AG04449 (cell line): Measurements from ENCODE around the gene MAML2.

Source experiments
- CTCF ChIA-PET: fragments of 350-600 bp; formaldehyde crosslinking; extraction: SDS; loops from one replicate; lab custom pipeline; 2021; ENCODE audit warnings: antibody characterized with exemption; lab: Yijun Ruan, JAX
- POLR2A ChIA-PET: fragments of 400-600, 350-600 bp; formaldehyde crosslinking; extraction: SDS; loops from one replicate; lab custom pipeline; 2020; ENCODE audit warnings: antibody characterized with exemption, inconsistent platforms; lab: Yijun Ruan, JAX
- DNase-seq: peaks from one replicate; pipeline ENCODE4 v3.0.0-alpha.2; 2010; ENCODE audit warnings: low read depth, low spot score
- H3K4me3 ChIP-seq: 2 replicates; pipeline ENCODE4 v1.5.1; 2011; ENCODE audit warnings: low read depth, mild to moderate bottlenecking, control low read depth, low read length
- CTCF ChIP-seq: IDR thresholded peaks from one replicate; pipeline ENCODE4 v1.5.1; 2011; ENCODE audit warnings: mild to moderate bottlenecking, moderate library complexity, low read length, control low read depth, inconsistent platforms; ENCODE audit not compliant: insufficient read depth; ENCODE audit errors: missing control alignments

MAML2 gene

GRCh38 chr11:96232132-96232531, 110.9 kb downstream of the MAML2 start:
- ChIA-PET CTCF (interaction anchor here (0.8 to 1.6 kb wide), 4 partner anchors 10 to 177 kb away, joined by 3 to 4 read pairs (median 3); no protein-coding TSS in a partner anchor), POLR2A (no interaction called here)
- TF ChIP-seq CTCF: no peak
- no peak overlapping the region for H3K4me3 ChIP-seq
- no peak for DNase-seq

DNA sequence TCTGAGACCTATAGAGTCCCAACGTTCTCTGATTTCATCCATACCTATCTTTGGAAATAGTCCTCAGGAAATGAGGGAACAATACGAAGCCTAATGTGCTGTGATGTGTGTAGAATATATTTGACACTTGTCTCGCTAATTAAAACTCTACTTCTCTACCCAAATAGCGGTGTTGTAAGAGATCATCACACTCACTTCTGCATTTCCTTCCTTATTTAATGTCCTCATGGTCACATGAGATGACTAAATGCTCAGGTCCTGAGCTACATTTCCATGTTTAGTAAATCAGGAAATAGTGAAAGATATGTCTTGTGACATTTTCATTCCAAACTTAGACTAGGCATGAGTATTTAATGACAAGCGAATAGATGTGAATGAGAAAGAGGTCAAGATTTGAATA, 112.3 kb downstream of the MAML2 start:
- DNase-seq: no peak
- no peak for TF ChIP-seq CTCF
- ChIA-PET POLR2A (no interaction called here), CTCF (interaction anchor here (0.9 to 1.0 kb wide), 2 partner anchors 12 to 112 kb away, joined by 3 to 4 read pairs; partner anchors contain the start of gene MAML2)
- no peak overlapping the region for H3K4me3 ChIP-seq

GRCh38 chr11:96229354-96229977, 113.5 kb downstream of the MAML2 start:
- DNase-seq: no peak
- TF ChIP-seq CTCF: no peak
- no peak overlapping the region for H3K4me3 ChIP-seq
- ChIA-PET CTCF (interaction anchor here (1.1 kb wide), 2 partner anchors 175 to 380 kb away, joined by 3 read pairs; no protein-coding TSS in a partner anchor), POLR2A (no interaction called here)

DNA sequence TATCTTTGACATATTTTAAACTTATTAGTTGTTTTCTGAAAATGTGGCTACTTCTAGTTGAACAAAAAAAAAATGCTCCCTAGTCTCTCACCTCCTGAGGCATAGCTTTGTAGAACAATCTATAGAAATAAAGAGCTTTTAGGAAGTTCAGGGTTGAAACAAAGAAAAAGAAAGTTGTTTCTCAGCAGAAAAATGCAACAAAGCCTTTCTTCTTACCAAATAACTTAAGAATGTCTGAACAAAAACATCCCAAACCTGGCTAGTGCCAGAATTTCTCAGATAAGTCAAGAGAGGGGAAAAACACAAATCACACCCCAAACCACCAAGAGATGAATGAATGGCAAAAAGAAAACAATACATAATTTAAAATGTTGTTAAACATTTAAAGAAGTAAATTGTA, 114.1 kb downstream of the MAML2 start:
- DNase-seq: no peak
- CTCF ChIA-PET: interaction anchor here (1.1 to 3.7 kb wide), 2 partner anchors 114 to 380 kb away, joined by 3 to 20 read pairs; partner anchors contain the start of gene MAML2
- H3K4me3 ChIP-seq: no peak overlapping the region
- POLR2A ChIA-PET: no interaction called here
- no peak for TF ChIP-seq CTCF

DNA sequence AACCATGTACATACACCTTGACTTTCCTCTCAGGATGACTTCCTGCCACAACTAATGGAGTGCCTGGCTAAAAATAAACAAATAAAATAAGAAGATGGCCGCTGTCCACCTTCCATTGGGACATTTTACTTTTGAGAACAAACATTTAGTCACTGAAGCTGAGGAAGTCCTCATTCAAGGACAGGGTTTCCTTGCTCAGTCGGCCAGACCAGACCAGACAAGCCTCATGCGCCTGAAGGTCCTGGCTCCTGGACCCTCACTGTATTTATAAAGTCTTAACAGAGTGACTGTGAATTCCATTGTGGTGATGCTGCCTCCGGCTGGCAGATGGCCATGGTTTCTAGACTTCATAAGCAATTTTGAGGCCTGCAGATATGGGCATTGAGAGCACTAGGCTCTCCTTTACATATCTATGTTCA, 114.5 kb downstream of the MAML2 start:
- no peak overlapping the region for H3K4me3 ChIP-seq
- POLR2A ChIA-PET: no interaction called here
- no peak for TF ChIP-seq CTCF

DNA sequence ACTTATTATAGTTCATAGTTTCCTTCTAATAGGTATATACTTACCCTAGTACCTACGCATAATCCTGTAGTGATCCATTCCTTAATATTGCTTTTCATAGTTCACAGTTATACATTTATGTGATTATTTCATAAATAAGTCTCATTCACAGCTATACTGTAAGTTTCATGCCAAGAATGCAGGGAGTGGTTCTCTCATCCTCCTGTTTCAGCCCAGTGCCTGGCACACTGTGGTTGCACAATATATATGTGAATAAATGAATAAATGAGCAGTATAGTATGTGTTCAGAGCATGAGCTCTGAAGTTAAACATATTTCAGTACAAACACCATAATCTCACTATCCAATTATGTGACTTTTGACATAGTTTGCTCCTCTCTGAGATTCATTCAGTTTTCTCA, 115.8 kb downstream of the MAML2 start:
- no peak for TF ChIP-seq CTCF
- CTCF ChIA-PET: interaction anchor here (0.8 to 3.7 kb wide), 2 partner anchors 116 to 258 kb away, joined by 3 to 20 read pairs; partner anchors contain the start of gene MAML2
- no peak for DNase-seq
- no peak overlapping the region for H3K4me3 ChIP-seq
- POLR2A ChIA-PET: no interaction called here

More for the DNA sequence above, 114.5 kb downstream of the MAML2 start:
- CTCF ChIA-PET: interaction anchor here (3.7 kb wide), 1 partner anchor 114 kb away, joined by 20 read pairs; the partner anchor contains the start of gene MAML2
- peak; percentile 67 for DNase-seq
